ENCODE measurements around the gene DDR1.
"Not testable (repeated sequence)": the region's sequence is repeated elsewhere in the genome, so short reads cannot be mapped to it uniquely, and the experiment has no call there.

DDR1 gene

GRCh38 chr6:30870546-30870945 is 13.8 kb upstream of the DDR1 start:
- H3K4me3 ChIP-seq (ENCODE audit: low read length) = no peak overlapping the region
- DNase-seq (ENCODE audit: low read depth) = no peak
- TF ChIP-seq CTCF (conservative IDR thresholded peaks at IDR 0.05; ENCODE audit: low read length) = no peak

- DNase-seq (ENCODE audit: low read depth) = no peak
- no peak for TF ChIP-seq CTCF (conservative IDR thresholded peaks at IDR 0.05; ENCODE audit: low read length)
Measured at GRCh38 chr6:30871592-30872183, 12.6 kb upstream of the DDR1 start.

GRCh38 chr6:30873137-30873640 is 11.1 kb upstream of the DDR1 start:
- H3K4me3 ChIP-seq (ENCODE audit: low read length) = no peak overlapping the region
- TF ChIP-seq CTCF (conservative IDR thresholded peaks at IDR 0.05; ENCODE audit: low read length) = no peak
- no peak for DNase-seq (ENCODE audit: low read depth)

More at GRCh38 chr6:30871592-30872183, 12.6 kb upstream of the DDR1 start:
- no peak overlapping the region for H3K4me3 ChIP-seq (ENCODE audit: low read length)

- DNase-seq (ENCODE audit: low read depth); H3K4me3 ChIP-seq (ENCODE audit: low read length): not testable (repeated sequence)
Measured at GRCh38 chr6:30873795-30874194, 10.5 kb upstream of the DDR1 start.

GRCh38 chr6:30875244-30876038 is 8.9 kb upstream of the DDR1 start:
- TF ChIP-seq CTCF (conservative IDR thresholded peaks at IDR 0.05; ENCODE audit: low read length) = no peak
- no peak for DNase-seq (ENCODE audit: low read depth)
- no peak overlapping the region for H3K4me3 ChIP-seq (ENCODE audit: low read length)

- no peak for TF ChIP-seq CTCF (conservative IDR thresholded peaks at IDR 0.05; ENCODE audit: low read length)
- DNase-seq (ENCODE audit: low read depth) = peak; percentile 43
Measured at GRCh38 chr6:30876039-30876730, 8.1 kb upstream of the DDR1 start.

GRCh38 chr6:30877419-30878262 is 6.7 kb upstream of the DDR1 start:
- H3K4me3 ChIP-seq (ENCODE audit: low read length) = peak overlapping the region; percentile 46
- peak; percentile 91 for TF ChIP-seq CTCF (conservative IDR thresholded peaks at IDR 0.05; ENCODE audit: low read length)
- DNase-seq (ENCODE audit: low read depth) = peak; percentile 90

More at GRCh38 chr6:30876039-30876730, 8.1 kb upstream of the DDR1 start:
- no peak overlapping the region for H3K4me3 ChIP-seq (ENCODE audit: low read length)
